ENCODE data around the gene ICAM3. TPM values are rescaled to one million over a fixed set of nuclear protein-coding genes. Genes with fewer than 3 reads are reported as not detected.

The ICAM3 gene
- total and polyA plus RNA-seq, 2 of the 4 experiments (the other 2 are of a cell fraction), result 6.6 to 11.7 TPM

DNA sequence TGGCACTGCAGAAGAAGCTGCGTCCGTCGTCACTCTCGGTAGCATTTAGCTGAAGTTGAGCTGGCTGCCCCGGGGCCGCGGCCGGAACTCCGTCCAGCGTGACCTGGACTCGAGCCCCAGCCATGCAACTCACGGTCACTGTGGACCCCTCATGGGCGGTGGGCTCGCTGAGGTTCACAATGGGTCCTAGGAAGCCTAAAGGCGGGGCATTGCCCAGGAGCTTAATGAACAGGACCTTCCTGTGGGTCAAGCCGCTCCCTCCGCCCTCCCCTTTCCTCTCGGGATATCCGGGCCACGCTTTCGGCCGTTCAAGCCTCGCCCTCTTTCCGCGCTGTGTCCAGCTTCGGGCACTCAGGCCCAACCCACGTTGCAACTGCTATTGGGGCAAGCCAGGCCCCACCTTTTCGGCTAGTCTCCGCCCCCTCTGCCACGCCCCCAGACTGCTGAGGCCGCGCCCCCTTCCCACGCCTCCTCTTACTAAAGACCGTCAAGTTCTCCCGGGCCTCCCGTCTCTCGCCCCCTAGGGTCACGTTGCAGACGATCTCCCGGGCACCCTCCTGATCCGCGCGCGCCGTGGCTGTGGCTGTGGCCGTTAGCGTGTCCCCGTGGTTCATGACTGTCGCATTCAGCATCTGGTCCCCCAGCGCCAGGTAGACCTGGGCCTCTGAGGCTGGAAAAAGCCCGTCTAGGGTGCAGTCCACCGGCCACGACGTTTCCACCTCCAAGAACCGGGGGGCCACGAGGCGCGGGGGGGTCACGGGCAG lies 4.7 kb downstream of the ICAM3 start:
- Histone ChIP-seq H2BK15ac (ENCODE audit: low read depth, low read length) (no peak overlapping the region), H3K4ac (ENCODE audit: low read depth, low read length) (peak overlapping the region; percentile 73), H4K20me1 (ENCODE audit: insufficient read depth, low read length) (peaks cover 26% of the 10 kb centered on the region), H3K4me2 (ENCODE audit: low read depth, low read length) (peak overlapping the region; percentile 93), H3K56ac (ENCODE audit: extremely low read depth, insufficient read depth, low read length) (no peak overlapping the region), H4K91ac (ENCODE audit: insufficient read depth, low read depth, low read length) (peak overlapping the region; percentile 77), H3K27ac (ENCODE audit: insufficient read depth, low read length) (peak overlapping the region; percentile 70), H2BK5ac (ENCODE audit: low read depth, low read length, poor library complexity, severe bottlenecking) (peak overlapping the region; percentile 55), H3K9ac (ENCODE audit: low read depth, low read length) (peak overlapping the region; percentile 69), H3K23ac (ENCODE audit: low read depth, low read length) (peak overlapping the region; percentile 77), H4K8ac (ENCODE audit: low read depth in 2 of 2, low read length in 2 of 2) (peak overlapping the region; percentile 86 to 87), H4K5ac (ENCODE audit: low read depth, low read length) (peak overlapping the region; percentile 66), H3K14ac (replicated peaks; ENCODE audit: low read depth, low read length) (peak overlapping the region; percentile 74), H3K4me1 (ENCODE audit: control insufficient read depth, insufficient read depth, low read length) (peaks cover 5% of the 10 kb centered on the region; the same call in 1 of the 2 replicates), H3K18ac (ENCODE audit: low read depth, low read length) (no peak overlapping the region), H3K79me1 (ENCODE audit: low read depth in 1 of 2, low read length in 2 of 2) (peaks cover 11 to 32% of the 10 kb centered on the region in 2 experiments), H3K4me3 (ENCODE audit: insufficient read depth, low read depth, low read length) (peak overlapping the region; percentile 61), H3K9me1 (ENCODE audit: insufficient read depth, low read length) (no peaks in the 10 kb centered on the region; the same call in 1 of the 2 replicates), H2BK120ac (ENCODE audit: low read depth, low read length) (no peak overlapping the region; the same call in 1 of the 2 replicates), H2BK20ac (ENCODE audit: low read depth, low read length) (no peak overlapping the region), H3K9me3 (ENCODE audit: control insufficient read depth, insufficient read depth, low read length) (no peaks in the 10 kb centered on the region), H2AFZ (replicated peaks; ENCODE audit: low read length, poor library complexity) (peak overlapping the region; percentile 98), H2AK9ac (replicated peaks; ENCODE audit: low read depth, low read length, poor library complexity) (peak overlapping the region; percentile 98), H3K27me3 (ENCODE audit: control insufficient read depth, insufficient read depth, low read length) (no peaks in the 10 kb centered on the region), H3K36me3 (ENCODE audit: control insufficient read depth, insufficient read depth, low read length) (peaks cover 6% of the 10 kb centered on the region), H2AK5ac (ENCODE audit: low read depth, low read length) (peak overlapping the region; percentile 84)
- in situ Hi-C loops (cut with MboI; ENCODE audit: low sequenced_read_pairs), result no loop called here
- 0% methylated on average over 21 of the region's 59 CpGs; no CpG with 5 or more reads in 1 of the 2 experiments for WGBS, 2 experiments (ENCODE audit: extremely low coverage in 2 of 2, insufficient read length in 1 of 2)
- intact Hi-C loops (cut with micrococcal nuclease), result loop anchor here (2.0 kb wide), 1 partner anchor 66 kb away; no protein-coding TSS in a partner anchor
- TF ChIP-seq, protein P1, sequence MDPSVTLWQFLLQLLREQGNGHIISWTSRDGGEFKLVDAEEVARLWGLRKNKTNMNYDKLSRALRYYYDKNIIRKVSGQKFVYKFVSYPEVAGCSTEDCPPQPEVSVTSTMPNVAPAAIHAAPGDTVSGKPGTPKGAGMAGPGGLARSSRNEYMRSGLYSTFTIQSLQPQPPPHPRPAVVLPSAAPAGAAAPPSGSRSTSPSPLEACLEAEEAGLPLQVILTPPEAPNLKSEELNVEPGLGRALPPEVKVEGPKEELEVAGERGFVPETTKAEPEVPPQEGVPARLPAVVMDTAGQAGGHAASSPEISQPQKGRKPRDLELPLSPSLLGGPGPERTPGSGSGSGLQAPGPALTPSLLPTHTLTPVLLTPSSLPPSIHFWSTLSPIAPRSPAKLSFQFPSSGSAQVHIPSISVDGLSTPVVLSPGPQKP (IDR thresholded peaks at IDR 0.05; ENCODE audit: borderline replicate concordance, low read depth, low read length), result no peak
- TF ChIP-seq, protein P2, sequence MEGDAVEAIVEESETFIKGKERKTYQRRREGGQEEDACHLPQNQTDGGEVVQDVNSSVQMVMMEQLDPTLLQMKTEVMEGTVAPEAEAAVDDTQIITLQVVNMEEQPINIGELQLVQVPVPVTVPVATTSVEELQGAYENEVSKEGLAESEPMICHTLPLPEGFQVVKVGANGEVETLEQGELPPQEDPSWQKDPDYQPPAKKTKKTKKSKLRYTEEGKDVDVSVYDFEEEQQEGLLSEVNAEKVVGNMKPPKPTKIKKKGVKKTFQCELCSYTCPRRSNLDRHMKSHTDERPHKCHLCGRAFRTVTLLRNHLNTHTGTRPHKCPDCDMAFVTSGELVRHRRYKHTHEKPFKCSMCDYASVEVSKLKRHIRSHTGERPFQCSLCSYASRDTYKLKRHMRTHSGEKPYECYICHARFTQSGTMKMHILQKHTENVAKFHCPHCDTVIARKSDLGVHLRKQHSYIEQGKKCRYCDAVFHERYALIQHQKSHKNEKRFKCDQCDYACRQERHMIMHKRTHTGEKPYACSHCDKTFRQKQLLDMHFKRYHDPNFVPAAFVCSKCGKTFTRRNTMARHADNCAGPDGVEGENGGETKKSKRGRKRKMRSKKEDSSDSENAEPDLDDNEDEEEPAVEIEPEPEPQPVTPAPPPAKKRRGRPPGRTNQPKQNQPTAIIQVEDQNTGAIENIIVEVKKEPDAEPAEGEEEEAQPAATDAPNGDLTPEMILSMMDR (conservative IDR thresholded peaks at IDR 0.05; ENCODE audit: low read depth, low read length), result no peak
- TF ChIP-seq MXI1 (IDR thresholded peaks at IDR 0.05; ENCODE audit: borderline replicate concordance, low read depth, low read length) (peak; percentile 93), CEBPB (IDR thresholded peaks at IDR 0.05; ENCODE audit: low read depth, low read length) (peak; percentile 29; the same call in 1 of the 2 replicates), POLR2A (IDR thresholded peaks at IDR 0.05; ENCODE audit: low read depth, low read length) (0 out of 2 replicates have a peak, but pooled peaks have one; percentile 42), CHD1 (IDR thresholded peaks at IDR 0.05; ENCODE audit: low read depth, low read length) (no peak), BHLHE40 (IDR thresholded peaks at IDR 0.05; ENCODE audit: low read depth, low read length) (no peak)
- ATAC-seq (ENCODE audit: low read depth), result peak; percentile 82
- DNase-seq, result peak; percentile 93
- POLR2A ChIA-PET (ENCODE audit: unreplicated experiment), result interaction anchor here (0.5 to 0.6 kb wide), 3 partner anchors 48 to 1843 kb away, joined by 3 to 9 read pairs (median 4); no protein-coding TSS in a partner anchor
- dilution Hi-C loops (cut with HindIII; ENCODE audit: low sequenced_read_pairs, unreplicated experiment), result no loop called here
- CTCF ChIA-PET, result interaction anchor here (0.6 kb wide), 1 partner anchor 25 kb away, joined by 5 read pairs; no protein-coding TSS in a partner anchor
- no TSS peak for BruUV-seq (replicated peaks)
